NCI-H345 (cell line): Measurements from ENCODE around the gene BAG1.

Source experiments
- DNase-seq: peaks from one replicate; lab custom pipeline; 2025; lab: John Stamatoyannopoulos, UW

The BAG1 gene

GRCh38 chr9:33242609-33243134 lies 21.8 kb downstream of the BAG1 start:
- DNase-seq = no peak

GRCh38 chr9:33241298-33241697 lies 23.2 kb downstream of the BAG1 start:
- DNase-seq = no peak

- no peak for DNase-seq
Measured at GRCh38 chr9:33239921-33240320, 24.6 kb downstream of the BAG1 start, which contains the start of gene SPINK4. SPINK4 (plus strand) TSS chr9:33240167; CDS start chr9:33240209, 42 bp downstream.

- no peak for DNase-seq
Measured at GRCh38 chr9:33236571-33236970, 27.9 kb downstream of the BAG1 start.

GRCh38 chr9:33234511-33235467 lies 29.7 kb downstream of the BAG1 start:
- DNase-seq = no peak

GRCh38 chr9:33233626-33234342 lies 30.7 kb downstream of the BAG1 start:
- DNase-seq = no peak

- no peak for DNase-seq
Measured at GRCh38 chr9:33232815-33233214, 31.7 kb downstream of the BAG1 start.

GRCh38 chr9:33231623-33231942 lies 32.9 kb downstream of the BAG1 start:
- DNase-seq = no peak

- DNase-seq = no peak
Measured at GRCh38 chr9:33230756-33231622, 33.5 kb downstream of the BAG1 start.

GRCh38 chr9:33229359-33230114 lies 35.0 kb downstream of the BAG1 start:
- peak; percentile 68 for DNase-seq

GRCh38 chr9:33228606-33229005 lies 35.9 kb downstream of the BAG1 start:
- no peak for DNase-seq

- DNase-seq = no peak
Measured at GRCh38 chr9:33227741-33228140, 36.8 kb downstream of the BAG1 start.

GRCh38 chr9:33227008-33227398 lies 37.5 kb downstream of the BAG1 start:
- DNase-seq = no peak

- peak; percentile 62 for DNase-seq
Measured at GRCh38 chr9:33225319-33226147, 39.0 kb downstream of the BAG1 start.

- DNase-seq = no peak
Measured at GRCh38 chr9:33223696-33224095, 40.8 kb downstream of the BAG1 start.

- DNase-seq = no peak
Measured at GRCh38 chr9:33222031-33222430, 42.5 kb downstream of the BAG1 start.

GRCh38 chr9:33221568-33221884 lies 43.0 kb downstream of the BAG1 start:
- DNase-seq = no peak

GRCh38 chr9:33220681-33221567 lies 43.6 kb downstream of the BAG1 start:
- no peak for DNase-seq

GRCh38 chr9:33211695-33212393 lies 52.7 kb downstream of the BAG1 start:
- DNase-seq = no peak
